Measurements from ENCODE around the gene SH2D2A.

Gene SH2D2A

GRCh38 chr1:156848461-156849150 is 32.0 kb upstream of the SH2D2A start:
- DNase-seq (ENCODE audit: low read depth in 1 of 2, low spot score in 1 of 2): peak in 1 of 2 donors; percentile 14

- DNase-seq (ENCODE audit: low read depth in 1 of 2, low spot score in 1 of 2): no peak
Measured at GRCh38 chr1:156847591-156848460, 31.2 kb upstream of the SH2D2A start.

GRCh38 chr1:156846643-156847042 is 30.0 kb upstream of the SH2D2A start:
- DNase-seq (ENCODE audit: low read depth in 1 of 2, low spot score in 1 of 2): no peak

- DNase-seq (ENCODE audit: low read depth in 1 of 2, low spot score in 1 of 2): no peak
Measured at GRCh38 chr1:156845953-156846545, 29.4 kb upstream of the SH2D2A start.

- no peak for DNase-seq (ENCODE audit: low read depth in 1 of 2, low spot score in 1 of 2)
Measured at GRCh38 chr1:156845055-156845952, 28.7 kb upstream of the SH2D2A start.

- DNase-seq (ENCODE audit: low read depth in 1 of 2, low spot score in 1 of 2): no peak
Measured at GRCh38 chr1:156844638-156845037, 28.0 kb upstream of the SH2D2A start.

- no peak for DNase-seq (ENCODE audit: low read depth in 1 of 2, low spot score in 1 of 2)
Measured at GRCh38 chr1:156844102-156844501, 27.5 kb upstream of the SH2D2A start.

- no peak for DNase-seq (ENCODE audit: low read depth in 1 of 2, low spot score in 1 of 2)
Measured at GRCh38 chr1:156842618-156843300, 26.1 kb upstream of the SH2D2A start.

GRCh38 chr1:156841295-156841855 is 24.7 kb upstream of the SH2D2A start:
- DNase-seq (ENCODE audit: low read depth in 1 of 2, low spot score in 1 of 2): no peak

- DNase-seq (ENCODE audit: low read depth in 1 of 2, low spot score in 1 of 2): no peak
Measured at GRCh38 chr1:156840898-156841279, 24.2 kb upstream of the SH2D2A start.

- DNase-seq (ENCODE audit: low read depth in 1 of 2, low spot score in 1 of 2): no peak
Measured at GRCh38 chr1:156840186-156840897, 23.7 kb upstream of the SH2D2A start.

GRCh38 chr1:156839426-156840109 is 22.9 kb upstream of the SH2D2A start:
- no peak for DNase-seq (ENCODE audit: low read depth in 1 of 2, low spot score in 1 of 2)

GRCh38 chr1:156838972-156839371 is 22.3 kb upstream of the SH2D2A start:
- DNase-seq (ENCODE audit: low read depth in 1 of 2, low spot score in 1 of 2): no peak

GRCh38 chr1:156836892-156837291 is 20.2 kb upstream of the SH2D2A start:
- no peak for DNase-seq (ENCODE audit: low read depth in 1 of 2, low spot score in 1 of 2)

- no peak for DNase-seq (ENCODE audit: low read depth in 1 of 2, low spot score in 1 of 2)
Measured at GRCh38 chr1:156836041-156836654, 19.5 kb upstream of the SH2D2A start.

- DNase-seq (ENCODE audit: low read depth in 1 of 2, low spot score in 1 of 2): no peak
Measured at GRCh38 chr1:156834322-156834721, 17.7 kb upstream of the SH2D2A start.

- no peak for DNase-seq (ENCODE audit: low read depth in 1 of 2, low spot score in 1 of 2)
Measured at GRCh38 chr1:156833603-156834002, 17.0 kb upstream of the SH2D2A start.

- DNase-seq (ENCODE audit: low read depth in 1 of 2, low spot score in 1 of 2): no peak
Measured at GRCh38 chr1:156832434-156832833, 15.8 kb upstream of the SH2D2A start.

Measured in stimulated activated CD4-positive, alpha-beta T cell treated with anti-CD3 and anti-CD28 coated beads, Interleukin-15, amount 100 ng/mL, for 1 hour (primary cell).